Activated CD4-positive, alpha-beta memory T cell treated with anti-CD3 and anti-CD28 coated beads, Interleukin-2, amount 10 ng/mL, durations not matched to agents 7 days and 5 days (primary cell): ENCODE data around the gene OR9Q1. TPM values are rescaled to one million over a fixed set of nuclear protein-coding genes. Genes with fewer than 3 reads are reported as not detected.

Experiments used
- CTCF ChIA-PET: fragments of 350-600 bp; sonication (Branson Sonifier 250); formaldehyde crosslinking; loops from one replicate; lab custom pipeline; 2021; ENCODE audit warnings: antibody characterized with exemption, inconsistent platforms; lab: Charles Lee
- POLR2A ChIA-PET: fragments of 350-600 bp; sonication (Branson Sonifier 250); formaldehyde crosslinking; loops from one replicate; lab custom pipeline; 2021; ENCODE audit warnings: antibody characterized with exemption; lab: Charles Lee
- DNase-seq: peaks from one replicate; pipeline ENCODE4 v3.0.0-alpha.2; 2020
- H3K27ac Mint-ChIP-seq: one replicate; pipeline ENCODE4 v1.8.0; 2021; ENCODE audit warnings: mild to moderate bottlenecking, mixed read lengths
- H3K27me3 Mint-ChIP-seq: one replicate; pipeline ENCODE4 v1.8.0; 2021; ENCODE audit warnings: mixed read lengths
- H3K36me3 Mint-ChIP-seq: one replicate; pipeline ENCODE4 v1.8.0; 2021; ENCODE audit warnings: low read depth, mixed read lengths
- H3K4me1 Mint-ChIP-seq: one replicate; pipeline ENCODE4 v1.8.0; 2021; ENCODE audit warnings: mixed read lengths
- H3K4me3 Mint-ChIP-seq: one replicate; pipeline ENCODE4 v1.8.0; 2021; ENCODE audit warnings: mild to moderate bottlenecking, mixed read lengths
- H3K9me3 Mint-ChIP-seq: one replicate; pipeline ENCODE4 v1.8.0; 2021; ENCODE audit warnings: mixed read lengths
- total RNA-seq, 2 experiments: library from RNA; stranded (reverse); gene quantifications; one replicate each; pipeline ENCODE4 v1.2.3, GENCODE V29; 2021

The OR9Q1 gene
- total RNA-seq, 2 experiments from 2014 or later, result not detected

DNA sequence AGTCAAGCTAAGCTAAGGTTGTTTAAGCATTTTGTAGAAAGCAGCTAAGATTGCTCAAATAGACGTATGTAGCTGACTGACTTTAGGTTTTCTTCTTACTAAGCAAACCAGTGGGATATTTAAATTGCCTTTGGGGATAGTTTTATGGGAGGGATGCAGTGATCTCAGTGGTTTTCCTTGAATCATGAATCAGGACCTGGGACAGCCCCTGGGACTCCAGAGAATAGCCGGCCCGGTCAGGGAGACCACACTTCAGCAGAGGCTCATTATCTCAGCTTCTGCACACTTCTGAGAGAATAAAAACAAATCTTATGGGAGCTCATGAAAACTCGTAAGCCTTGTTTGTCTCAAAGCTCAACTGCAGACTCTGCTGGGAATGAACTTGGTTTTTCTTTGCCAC lies 101.8 kb downstream of the OR9Q1 start, which contains the start of gene OR9I1:
Gene OR9I1 (minus strand): TSS at position 62 of the 400 bp plus-strand sequence. CDS start 6,086 bp downstream, outside the sequence.
- Mint-ChIP-seq H3K4me3 (no peak within 1 kb of the TSS), H3K4me1 (no peaks in the 10 kb centered on the region), H3K27me3 (no peaks in the 10 kb centered on the region), H3K36me3 (no peaks in the 10 kb centered on the region), H3K9me3 (no peaks in the 10 kb centered on the region), H3K27ac (no peak within 1 kb of the TSS)
- CTCF ChIA-PET, result no interaction called here
- POLR2A ChIA-PET, result no interaction called here
- DNase-seq, result no peak

DNA sequence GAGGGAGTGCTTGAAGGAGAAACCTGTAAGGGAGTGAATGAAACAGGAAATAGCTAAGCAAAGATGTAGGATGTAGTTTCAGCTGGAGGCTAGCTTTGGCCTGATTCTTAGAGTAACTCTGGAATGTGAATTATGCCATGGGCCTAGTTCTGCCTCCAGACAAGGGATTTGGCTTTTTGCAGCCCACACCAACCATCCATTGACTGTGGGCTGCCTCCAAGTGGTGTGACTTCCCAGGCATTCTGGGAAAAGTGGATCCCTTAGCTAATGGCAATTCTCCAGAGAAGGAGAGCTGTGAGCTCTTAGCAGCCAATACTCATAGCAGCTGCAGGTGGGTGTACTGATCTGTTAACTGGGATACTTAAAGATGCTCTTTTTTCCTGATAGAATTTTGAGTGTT lies 103.7 kb downstream of the OR9Q1 start:
- ChIA-PET POLR2A (no interaction called here), CTCF (interaction anchor here (0.6 kb wide), 1 partner anchor 1037 kb away, joined by 3 read pairs; no protein-coding TSS in a partner anchor)
- Mint-ChIP-seq H3K4me3 (no peak overlapping the region), H3K27ac (no peak overlapping the region), H3K4me1 (no peaks in the 10 kb centered on the region), H3K9me3 (no peaks in the 10 kb centered on the region), H3K36me3 (no peaks in the 10 kb centered on the region), H3K27me3 (no peaks in the 10 kb centered on the region)
- DNase-seq, result no peak

- no peaks in the 10 kb centered on the region for H3K4me1 Mint-ChIP-seq
- no peak for DNase-seq
- no peak overlapping the region for H3K4me3 Mint-ChIP-seq
- ChIA-PET POLR2A (no interaction called here), CTCF (no interaction called here)
- no peaks in the 10 kb centered on the region for H3K27me3 Mint-ChIP-seq
- H3K36me3 Mint-ChIP-seq, result no peaks in the 10 kb centered on the region
- no peaks in the 10 kb centered on the region for H3K9me3 Mint-ChIP-seq
- no peak overlapping the region for H3K27ac Mint-ChIP-seq
These were observed 109.8 kb downstream of the OR9Q1 start for GRCh38 chr11:58133309-58134076.

GRCh38 chr11:58134151-58134550 lies 110.5 kb downstream of the OR9Q1 start:
- Mint-ChIP-seq H3K27ac (no peak overlapping the region), H3K9me3 (no peaks in the 10 kb centered on the region), H3K36me3 (no peaks in the 10 kb centered on the region), H3K4me3 (no peak overlapping the region), H3K4me1 (no peaks in the 10 kb centered on the region), H3K27me3 (no peaks in the 10 kb centered on the region)
- POLR2A ChIA-PET, result no interaction called here
- CTCF ChIA-PET, result no interaction called here
- DNase-seq, result no peak

DNA sequence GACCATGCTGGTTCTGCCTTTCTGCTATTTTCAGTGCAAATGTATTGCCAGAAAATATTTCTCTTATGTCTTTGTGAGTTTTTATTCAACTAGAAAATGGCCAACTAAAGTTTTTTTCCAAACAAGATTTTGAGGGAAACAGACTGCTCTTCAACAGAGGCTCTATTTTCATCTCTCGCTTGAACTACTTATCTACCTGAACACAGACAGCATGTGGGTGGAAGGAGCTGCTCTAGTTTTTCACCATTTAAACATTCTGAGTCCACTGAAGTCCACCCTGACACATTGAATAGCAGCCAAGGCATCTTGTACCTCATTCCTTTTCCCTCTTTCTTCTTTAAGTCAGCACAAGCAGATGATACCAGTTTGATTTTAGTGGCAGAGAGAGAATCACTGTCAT lies 111.5 kb downstream of the OR9Q1 start:
- Mint-ChIP-seq H3K4me3 (no peak overlapping the region), H3K36me3 (no peaks in the 10 kb centered on the region), H3K9me3 (no peaks in the 10 kb centered on the region), H3K27ac (no peak overlapping the region), H3K27me3 (no peaks in the 10 kb centered on the region), H3K4me1 (no peaks in the 10 kb centered on the region)
- ChIA-PET CTCF (no interaction called here), POLR2A (no interaction called here)
- no peak for DNase-seq

GRCh38 chr11:58142761-58143160 lies 119.1 kb downstream of the OR9Q1 start:
- H3K9me3 Mint-ChIP-seq, result no peaks in the 10 kb centered on the region
- no peaks in the 10 kb centered on the region for H3K27me3 Mint-ChIP-seq
- DNase-seq, result no peak
- no peaks in the 10 kb centered on the region for H3K36me3 Mint-ChIP-seq
- H3K27ac Mint-ChIP-seq, result no peak overlapping the region
- no peak overlapping the region for H3K4me3 Mint-ChIP-seq
- no peaks in the 10 kb centered on the region for H3K4me1 Mint-ChIP-seq
- ChIA-PET POLR2A (no interaction called here), CTCF (no interaction called here)

DNA sequence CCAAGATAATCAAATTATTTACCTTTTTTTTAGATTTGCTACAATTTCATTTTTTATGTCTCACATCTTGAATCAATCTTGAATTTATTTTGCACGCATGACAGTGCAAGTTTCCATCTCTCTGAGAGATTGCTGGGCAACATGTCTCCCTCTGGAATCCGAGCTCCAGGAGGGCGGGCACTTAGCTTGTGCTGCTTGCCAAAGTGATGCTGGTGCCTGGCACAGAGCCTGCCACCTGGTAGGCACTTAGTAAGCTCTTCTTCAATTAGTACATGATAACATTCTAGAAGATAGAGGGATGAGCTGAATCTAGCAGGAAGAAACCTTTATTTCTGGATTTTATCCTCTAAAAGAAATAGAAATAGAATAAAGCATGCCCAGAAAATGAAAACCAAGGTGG lies 129.1 kb downstream of the OR9Q1 start:
- Mint-ChIP-seq H3K27me3 (peaks cover 3% of the 10 kb centered on the region), H3K36me3 (no peaks in the 10 kb centered on the region), H3K9me3 (no peaks in the 10 kb centered on the region), H3K27ac (no peak overlapping the region), H3K4me3 (no peak overlapping the region), H3K4me1 (no peaks in the 10 kb centered on the region)
- ChIA-PET CTCF (no interaction called here), POLR2A (no interaction called here)
- DNase-seq, result no peak

- Mint-ChIP-seq H3K4me1 (no peaks in the 10 kb centered on the region), H3K4me3 (no peak overlapping the region), H3K27ac (no peak overlapping the region), H3K27me3 (no peaks in the 10 kb centered on the region), H3K36me3 (no peaks in the 10 kb centered on the region), H3K9me3 (no peaks in the 10 kb centered on the region)
- CTCF ChIA-PET, result no interaction called here
- DNase-seq, result no peak
- POLR2A ChIA-PET, result no interaction called here
These were observed 140.7 kb downstream of the OR9Q1 start for GRCh38 chr11:58164389-58164788.

DNA sequence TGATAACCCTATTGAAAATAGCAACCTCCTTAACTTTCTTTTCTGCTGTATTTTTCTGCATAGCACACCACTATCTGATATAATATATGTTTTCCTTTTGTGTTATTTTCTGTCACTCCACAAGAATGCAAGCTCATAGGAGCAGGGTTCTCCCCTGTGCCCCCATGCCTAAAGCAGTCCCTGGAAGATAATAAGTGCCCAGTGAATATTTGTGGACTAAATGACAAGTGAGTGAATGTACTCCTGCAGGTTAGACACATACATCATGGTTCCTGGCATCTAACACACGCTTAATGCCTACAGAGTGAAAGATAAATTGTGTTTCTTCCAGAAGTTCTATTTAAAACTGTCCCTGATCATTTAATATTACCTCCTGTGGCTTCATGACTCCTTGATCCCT lies 141.3 kb downstream of the OR9Q1 start:
- Mint-ChIP-seq H3K4me3 (no peak overlapping the region), H3K36me3 (no peaks in the 10 kb centered on the region), H3K4me1 (no peaks in the 10 kb centered on the region), H3K27ac (no peak overlapping the region), H3K9me3 (no peaks in the 10 kb centered on the region), H3K27me3 (no peaks in the 10 kb centered on the region)
- DNase-seq, result no peak
- POLR2A ChIA-PET, result no interaction called here
- CTCF ChIA-PET, result no interaction called here

GRCh38 chr11:58165504-58166106 lies 141.9 kb downstream of the OR9Q1 start:
- Mint-ChIP-seq H3K36me3 (no peaks in the 10 kb centered on the region), H3K4me1 (no peaks in the 10 kb centered on the region), H3K4me3 (no peak overlapping the region), H3K27me3 (no peaks in the 10 kb centered on the region), H3K9me3 (no peaks in the 10 kb centered on the region), H3K27ac (no peak overlapping the region)
- no peak for DNase-seq
- ChIA-PET CTCF (no interaction called here), POLR2A (no interaction called here)

DNA sequence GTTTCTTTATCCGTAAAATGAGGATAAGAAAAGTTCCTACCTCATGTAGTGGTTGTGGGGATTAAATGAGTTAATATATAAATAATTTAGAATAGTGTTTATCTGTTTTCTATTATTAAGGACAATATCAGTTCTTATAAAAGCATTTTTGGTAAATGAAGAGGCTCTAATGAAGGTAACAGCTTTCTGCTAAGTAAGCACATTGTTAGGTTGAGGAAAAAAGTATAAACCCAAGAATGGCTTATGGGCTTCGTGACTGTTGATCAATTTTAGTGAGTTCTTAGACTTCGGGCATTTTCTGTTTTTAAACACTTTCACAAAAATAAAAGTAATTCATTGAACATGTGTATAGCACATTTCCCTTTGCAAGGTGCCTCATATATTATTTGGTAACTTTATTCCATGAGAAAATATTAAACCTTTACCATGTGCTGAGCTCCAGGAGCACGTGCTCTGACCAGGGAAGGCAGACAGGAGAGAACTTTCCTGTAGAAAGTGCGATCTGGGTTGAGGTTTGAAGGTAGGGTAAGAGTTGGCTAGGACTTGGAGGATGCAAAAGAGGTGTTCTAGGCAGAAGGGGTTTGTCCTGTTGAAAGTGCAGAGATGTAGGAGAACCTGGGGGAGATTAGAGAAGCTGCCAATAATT lies 153.9 kb downstream of the OR9Q1 start:
- no peak overlapping the region for H3K27ac Mint-ChIP-seq
- H3K27me3 Mint-ChIP-seq, result no peaks in the 10 kb centered on the region
- H3K4me1 Mint-ChIP-seq, result no peaks in the 10 kb centered on the region
- POLR2A ChIA-PET, result no interaction called here
- H3K36me3 Mint-ChIP-seq, result no peaks in the 10 kb centered on the region
- CTCF ChIA-PET, result no interaction called here
- no peak for DNase-seq
- H3K4me3 Mint-ChIP-seq, result no peak overlapping the region
- no peaks in the 10 kb centered on the region for H3K9me3 Mint-ChIP-seq

- no peak overlapping the region for H3K27ac Mint-ChIP-seq
- ChIA-PET POLR2A (no interaction called here), CTCF (no interaction called here)
- H3K4me3 Mint-ChIP-seq, result no peak overlapping the region
- no peaks in the 10 kb centered on the region for H3K27me3 Mint-ChIP-seq
- no peak for DNase-seq
- H3K36me3 Mint-ChIP-seq, result no peaks in the 10 kb centered on the region
- H3K9me3 Mint-ChIP-seq, result no peaks in the 10 kb centered on the region
- H3K4me1 Mint-ChIP-seq, result no peaks in the 10 kb centered on the region
These were observed 154.8 kb downstream of the OR9Q1 start for GRCh38 chr11:58178444-58178843.

DNA sequence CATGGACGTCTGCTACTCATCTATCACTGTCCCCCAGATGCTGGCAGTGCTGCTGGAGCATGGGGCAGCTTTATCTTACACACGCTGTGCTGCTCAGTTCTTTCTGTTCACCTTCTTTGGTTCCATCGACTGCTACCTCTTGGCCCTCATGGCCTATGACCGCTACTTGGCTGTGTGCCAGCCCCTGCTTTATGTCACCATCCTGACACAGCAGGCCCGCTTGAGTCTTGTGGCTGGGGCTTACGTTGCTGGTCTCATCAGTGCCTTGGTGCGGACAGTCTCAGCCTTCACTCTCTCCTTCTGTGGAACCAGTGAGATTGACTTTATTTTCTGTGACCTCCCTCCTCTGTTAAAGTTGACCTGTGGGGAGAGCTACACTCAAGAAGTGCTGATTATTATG lies 156.0 kb downstream of the OR9Q1 start:
- POLR2A ChIA-PET, result no interaction called here
- H3K9me3 Mint-ChIP-seq, result no peaks in the 10 kb centered on the region
- no peaks in the 10 kb centered on the region for H3K27me3 Mint-ChIP-seq
- no peak overlapping the region for H3K4me3 Mint-ChIP-seq
- CTCF ChIA-PET, result no interaction called here
- no peak for DNase-seq
- no peak overlapping the region for H3K27ac Mint-ChIP-seq
- no peaks in the 10 kb centered on the region for H3K4me1 Mint-ChIP-seq
- no peaks in the 10 kb centered on the region for H3K36me3 Mint-ChIP-seq
